Stimulated activated CD8-positive, alpha-beta memory T cell treated with anti-CD3 and anti-CD28 coated beads, Interleukin-4, amount 100 ng/mL, for 4 hours (primary cell): ENCODE results near the gene APOE.
"Not testable (repeated sequence)": the region's sequence is repeated elsewhere in the genome, so short reads cannot be mapped to it uniquely, and the experiment has no call there.

ENCODE experiments used
- DNase-seq, 2 donors: peaks; one replicate each; pipeline ENCODE4 v3.0.0-alpha.2; 2020; ENCODE audit warnings: low read depth in 2 of 2, low spot score in 1 of 2

Gene APOE

GRCh38 chr19:44905437-44906160, at the start of gene APOE:
APOE (plus strand) TSS chr19:44905796; CDS start chr19:44906625, 829 bp downstream.
- no peak for DNase-seq

- DNase-seq: no peak
Observed at GRCh38 chr19:44856421-44857083, 49.0 kb upstream of the APOE start.

- no peak for DNase-seq
Observed at GRCh38 chr19:44857837-44858236, 47.8 kb upstream of the APOE start.

DNA sequence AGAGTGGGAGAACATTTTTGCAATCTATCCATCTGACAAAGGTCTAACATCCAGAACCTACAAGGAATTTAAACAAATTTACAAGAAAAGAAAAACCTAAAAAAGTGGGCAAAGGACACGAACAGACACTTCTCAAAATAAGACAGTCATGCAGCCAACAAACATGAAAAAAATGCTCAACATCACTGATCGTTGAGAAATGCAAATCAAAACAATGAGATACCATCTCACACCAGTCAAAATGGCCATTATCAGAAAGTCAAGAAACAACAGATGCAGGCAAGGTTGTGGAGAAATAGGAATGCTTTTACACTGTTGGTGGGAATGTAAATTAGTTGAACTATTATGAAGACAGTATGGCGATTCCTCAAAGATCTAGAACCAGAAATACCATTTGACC, 44.0 kb upstream of the APOE start:
- DNase-seq: not testable (repeated sequence)

DNA sequence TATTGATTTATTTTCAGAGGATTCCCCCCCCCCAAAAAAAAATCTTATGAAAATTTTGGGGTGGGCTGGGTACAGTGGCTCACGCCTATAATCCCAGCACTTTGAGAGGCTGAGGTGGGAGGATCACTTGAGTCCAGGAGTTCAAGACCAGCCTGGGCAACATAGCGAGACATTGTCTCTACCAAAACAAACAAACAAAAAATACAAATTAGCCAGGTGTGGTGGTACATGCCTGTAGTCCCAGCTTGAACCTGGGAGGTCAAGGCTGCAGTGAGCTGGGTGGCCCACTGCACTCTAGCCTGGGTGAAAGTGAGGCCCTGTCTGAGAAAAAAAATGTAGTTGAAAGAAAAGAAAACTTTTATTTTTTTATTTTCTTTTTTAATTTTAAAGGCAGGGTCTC, 41.6 kb upstream of the APOE start:
- DNase-seq: no peak

DNA sequence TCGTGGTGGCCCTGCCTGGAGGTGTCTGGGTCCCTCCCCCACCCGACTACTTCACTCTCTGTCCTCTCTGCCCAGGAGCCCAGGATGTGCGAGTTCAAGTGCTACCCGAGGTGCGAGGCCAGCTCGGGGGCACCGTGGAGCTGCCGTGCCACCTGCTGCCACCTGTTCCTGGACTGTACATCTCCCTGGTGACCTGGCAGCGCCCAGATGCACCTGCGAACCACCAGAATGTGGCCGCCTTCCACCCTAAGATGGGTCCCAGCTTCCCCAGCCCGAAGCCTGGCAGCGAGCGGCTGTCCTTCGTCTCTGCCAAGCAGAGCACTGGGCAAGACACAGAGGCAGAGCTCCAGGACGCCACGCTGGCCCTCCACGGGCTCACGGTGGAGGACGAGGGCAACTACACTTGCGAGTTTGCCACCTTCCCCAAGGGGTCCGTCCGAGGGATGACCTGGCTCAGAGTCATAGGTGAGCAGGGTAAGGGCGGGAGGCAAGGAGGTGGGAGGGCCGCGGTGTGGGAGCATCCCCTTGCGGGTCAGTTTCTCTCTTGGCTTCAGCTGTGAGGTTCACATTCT, 40.3 kb upstream of the APOE start:
- no peak for DNase-seq

- DNase-seq: no peak
Observed at GRCh38 chr19:44866664-44867063, 38.9 kb upstream of the APOE start.

DNA sequence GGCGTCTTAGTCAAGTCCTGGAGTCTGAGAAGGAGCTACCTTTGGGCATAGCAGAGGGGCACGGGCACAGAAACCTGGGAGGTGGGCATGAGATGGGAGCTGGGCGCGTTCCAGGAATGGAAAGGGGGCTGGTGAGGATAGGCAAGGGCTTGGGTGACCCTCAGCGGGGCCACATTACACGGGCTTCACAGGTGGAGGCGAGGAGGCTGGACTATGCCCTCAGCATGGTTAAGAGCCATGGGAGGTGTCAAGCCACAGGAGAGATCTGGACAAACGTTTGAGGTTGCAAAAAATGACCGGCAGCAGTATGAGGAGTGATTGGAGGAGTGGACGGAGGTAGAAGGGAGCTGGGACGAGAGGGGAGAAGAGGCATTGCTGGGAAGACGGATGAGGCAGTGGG, 38.0 kb upstream of the APOE start:
- DNase-seq: no peak

- DNase-seq: no peak
Observed at GRCh38 chr19:44869733-44870470, 35.7 kb upstream of the APOE start.

DNA sequence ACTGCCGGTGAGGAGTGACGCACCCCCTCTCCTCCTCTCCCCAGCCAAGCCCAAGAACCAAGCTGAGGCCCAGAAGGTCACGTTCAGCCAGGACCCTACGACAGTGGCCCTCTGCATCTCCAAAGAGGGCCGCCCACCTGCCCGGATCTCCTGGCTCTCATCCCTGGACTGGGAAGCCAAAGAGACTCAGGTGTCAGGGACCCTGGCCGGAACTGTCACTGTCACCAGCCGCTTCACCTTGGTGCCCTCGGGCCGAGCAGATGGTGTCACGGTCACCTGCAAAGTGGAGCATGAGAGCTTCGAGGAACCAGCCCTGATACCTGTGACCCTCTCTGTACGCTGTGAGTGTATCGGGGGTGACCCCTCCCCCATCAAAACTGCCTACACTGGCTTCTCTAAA, 33.8 kb upstream of the APOE start:
- DNase-seq: no peak

GRCh38 chr19:44872661-44873060, 32.9 kb upstream of the APOE start:
- no peak for DNase-seq

DNA sequence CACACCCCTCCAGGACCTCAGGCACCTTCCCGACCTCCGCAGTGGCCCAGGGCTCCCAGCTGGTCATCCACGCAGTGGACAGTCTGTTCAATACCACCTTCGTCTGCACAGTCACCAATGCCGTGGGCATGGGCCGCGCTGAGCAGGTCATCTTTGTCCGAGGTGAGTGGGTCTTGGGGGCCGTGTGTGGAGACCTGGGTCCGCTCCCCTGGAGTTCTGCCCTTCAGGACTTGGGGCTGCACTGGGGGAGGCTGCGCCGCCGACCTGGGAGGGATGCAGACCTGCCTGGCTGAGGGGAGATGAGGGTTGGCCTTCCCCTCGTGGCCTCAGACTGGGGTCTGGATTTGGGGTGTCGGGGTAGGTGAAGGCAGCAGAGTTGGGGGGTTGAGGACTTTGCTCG, 31.3 kb upstream of the APOE start:
- DNase-seq: no peak

GRCh38 chr19:44875666-44876451, 29.7 kb upstream of the APOE start:
- DNase-seq: no peak

DNA sequence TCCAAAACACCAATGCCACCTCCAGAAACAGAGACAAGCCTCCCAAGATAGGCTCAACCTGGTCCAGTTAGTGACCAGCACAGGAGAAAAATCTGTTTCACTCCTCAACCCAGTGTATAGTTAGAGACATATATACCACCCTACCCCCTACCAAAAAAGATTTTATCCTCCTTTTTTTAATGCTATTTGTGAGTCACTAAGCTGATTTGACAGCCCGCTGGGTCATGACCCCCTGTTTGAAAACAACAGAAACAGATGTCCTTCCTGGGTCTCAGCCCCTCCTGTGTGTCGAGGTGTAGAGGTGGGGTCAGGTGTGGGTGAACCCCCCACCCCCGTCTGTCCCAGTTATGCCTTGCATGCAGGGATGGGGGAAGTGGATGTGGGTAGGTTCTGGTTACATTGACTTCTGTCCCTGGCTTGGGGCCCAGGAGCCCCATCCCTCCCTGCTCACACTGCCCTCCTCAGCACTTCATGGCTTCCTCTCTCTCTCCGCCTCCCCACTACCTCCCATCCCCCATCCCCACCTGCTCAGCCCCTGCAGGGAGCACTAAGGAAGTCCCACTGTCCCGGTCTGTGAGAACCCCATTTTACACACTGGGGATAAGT, 28.6 kb upstream of the APOE start:
- no peak for DNase-seq

DNA sequence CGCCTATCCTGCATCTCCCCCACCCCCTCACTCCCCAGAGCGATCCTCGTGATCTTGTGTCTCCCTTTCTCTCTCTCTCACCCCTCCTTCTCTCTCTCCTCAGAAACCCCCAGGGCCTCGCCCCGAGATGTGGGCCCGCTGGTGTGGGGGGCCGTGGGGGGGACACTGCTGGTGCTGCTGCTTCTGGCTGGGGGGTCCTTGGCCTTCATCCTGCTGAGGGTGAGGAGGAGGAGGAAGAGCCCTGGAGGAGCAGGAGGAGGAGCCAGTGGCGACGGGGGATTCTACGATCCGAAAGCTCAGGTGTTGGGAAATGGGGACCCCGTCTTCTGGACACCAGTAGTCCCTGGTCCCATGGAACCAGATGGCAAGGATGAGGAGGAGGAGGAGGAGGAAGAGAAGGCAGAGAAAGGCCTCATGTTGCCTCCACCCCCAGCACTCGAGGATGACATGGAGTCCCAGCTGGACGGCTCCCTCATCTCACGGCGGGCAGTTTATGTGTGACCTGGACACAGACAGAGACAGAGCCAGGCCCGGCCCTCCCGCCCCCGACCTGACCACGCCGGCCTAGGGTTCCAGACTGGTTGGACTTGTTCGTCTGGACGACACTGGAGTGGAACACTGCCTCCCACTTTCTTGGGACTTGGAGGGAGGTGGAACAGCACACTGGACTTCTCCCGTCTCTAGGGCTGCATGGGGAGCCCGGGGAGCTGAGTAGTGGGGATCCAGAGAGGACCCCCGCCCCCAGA, 27.3 kb upstream of the APOE start:
- DNase-seq: no peak

GRCh38 chr19:44879309-44880065, 26.1 kb upstream of the APOE start:
- no peak for DNase-seq

DNA sequence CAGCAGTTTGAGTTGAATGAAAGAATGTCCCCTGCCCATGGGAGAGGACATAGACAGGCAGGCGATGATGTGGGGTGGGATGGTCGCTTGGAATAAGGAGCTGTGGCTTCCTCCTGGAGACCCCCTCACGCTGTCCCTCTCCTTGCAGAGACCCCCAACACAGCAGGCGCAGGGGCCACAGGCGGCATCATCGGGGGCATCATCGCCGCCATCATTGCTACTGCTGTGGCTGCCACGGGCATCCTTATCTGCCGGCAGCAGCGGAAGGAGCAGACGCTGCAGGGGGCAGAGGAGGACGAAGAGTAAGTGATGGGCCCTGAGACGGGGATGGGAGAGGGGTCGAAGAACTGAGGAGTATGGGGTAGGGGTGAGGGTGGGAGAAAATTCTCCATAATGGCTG, 23.5 kb upstream of the APOE start:
- no peak for DNase-seq

DNA sequence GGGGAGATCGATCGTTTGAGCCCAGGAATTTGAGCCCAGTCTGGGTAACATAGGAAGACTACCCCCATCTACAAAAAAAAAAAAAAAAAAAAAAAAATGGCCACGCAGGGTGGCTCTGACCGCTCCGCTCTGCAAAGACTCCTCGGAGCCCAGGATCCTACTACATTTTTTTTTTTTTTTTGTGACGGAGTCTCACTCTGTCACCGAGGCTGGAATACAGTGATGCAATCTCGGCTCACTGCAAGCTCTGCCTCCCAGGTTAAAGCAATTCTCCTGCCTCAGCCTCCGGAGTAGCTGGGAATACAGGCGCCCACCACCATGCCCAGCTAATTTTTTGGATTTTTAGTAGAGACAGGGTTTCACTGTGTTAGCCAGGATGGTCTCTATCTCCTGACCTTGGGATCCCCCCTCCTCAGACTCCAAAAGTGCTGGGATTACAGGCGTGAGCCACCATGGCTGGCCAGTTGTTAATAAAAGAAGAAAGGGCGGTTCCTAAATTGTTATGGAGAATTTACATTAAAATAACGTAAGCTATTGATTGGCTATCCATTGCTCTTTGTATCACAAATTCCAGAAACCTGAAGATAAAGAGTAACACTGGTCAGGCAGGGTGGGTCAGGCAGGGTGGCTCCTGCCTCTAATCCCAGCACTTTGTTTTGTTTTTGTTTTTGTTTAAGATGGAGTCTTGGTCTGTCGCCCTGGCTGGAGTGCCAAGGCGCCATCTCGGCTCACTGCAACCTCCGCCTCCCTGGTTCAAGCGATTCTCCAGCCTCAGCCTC, 22.8 kb upstream of the APOE start:
- DNase-seq: not testable (repeated sequence)
